ENCODE data around the gene TMEM42.
"Not testable (repeated sequence)": the region's sequence is repeated elsewhere in the genome, so short reads cannot be mapped to it uniquely, and the experiment has no call there.

The TMEM42 gene

DNA sequence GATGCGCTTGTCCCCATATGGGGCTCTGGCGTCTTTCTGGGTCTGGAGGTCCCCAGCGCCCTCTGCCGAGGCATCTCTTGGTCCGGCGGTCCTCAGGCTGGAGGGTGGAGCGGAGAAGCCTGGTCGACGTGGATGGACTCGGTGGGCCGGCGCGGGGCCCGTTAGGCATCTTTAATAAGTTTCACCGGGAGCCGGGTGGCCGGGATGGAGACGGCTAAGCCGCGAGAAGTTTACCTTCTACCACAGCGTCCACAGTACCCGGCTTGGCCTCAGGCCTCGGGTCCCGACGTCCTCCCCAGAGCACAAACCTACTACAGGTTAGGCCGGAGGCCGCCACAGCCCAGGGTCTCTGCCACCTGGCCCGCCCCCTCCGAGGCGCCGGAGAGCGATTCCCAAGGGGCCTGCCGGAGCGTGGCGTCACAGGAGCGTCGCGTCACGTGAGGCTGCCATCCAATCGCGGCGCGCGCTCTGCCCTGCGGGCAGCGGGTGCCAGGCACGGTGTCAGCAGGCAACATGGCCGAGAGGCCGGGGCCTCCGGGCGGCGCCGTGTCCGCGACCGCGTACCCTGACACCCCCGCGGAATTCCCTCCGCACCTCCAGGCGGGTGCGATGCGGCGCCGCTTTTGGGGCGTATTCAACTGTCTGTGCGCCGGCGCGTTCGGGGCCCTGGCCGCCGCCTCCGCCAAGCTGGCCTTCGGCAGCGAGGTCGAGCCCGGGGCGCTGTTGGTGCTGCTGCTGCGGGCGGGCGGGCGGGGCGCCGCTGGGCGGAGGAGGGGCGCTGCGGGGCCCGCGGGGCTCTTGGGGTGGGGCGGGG lies at the start of gene TMEM42:
TMEM42 (plus strand) TSS at position 501 of the 814 bp plus-strand sequence; CDS start at position 514, 13 bp downstream.
- ATAC-seq = peak; percentile 97 to 98

DNA sequence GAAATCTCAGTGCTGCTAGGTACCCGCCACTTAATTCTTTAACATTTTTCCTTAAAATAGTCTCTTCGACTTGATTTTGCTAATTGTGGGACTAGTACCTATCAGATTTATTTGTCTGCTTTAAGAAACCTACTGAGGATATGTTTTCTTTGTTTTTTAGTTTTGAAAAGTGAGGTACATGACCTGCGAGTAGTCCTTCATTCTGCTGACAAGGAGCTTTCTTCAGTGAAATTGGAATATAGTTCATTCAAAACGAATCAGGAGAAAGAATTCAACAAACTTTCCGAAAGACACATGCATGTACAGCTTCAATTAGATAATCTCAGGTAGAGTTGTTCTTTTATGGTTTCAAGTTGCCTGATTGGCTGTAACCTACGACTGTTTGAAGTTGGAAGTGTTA lies 47.0 kb upstream of the TMEM42 start:
- ATAC-seq = no peak

DNA sequence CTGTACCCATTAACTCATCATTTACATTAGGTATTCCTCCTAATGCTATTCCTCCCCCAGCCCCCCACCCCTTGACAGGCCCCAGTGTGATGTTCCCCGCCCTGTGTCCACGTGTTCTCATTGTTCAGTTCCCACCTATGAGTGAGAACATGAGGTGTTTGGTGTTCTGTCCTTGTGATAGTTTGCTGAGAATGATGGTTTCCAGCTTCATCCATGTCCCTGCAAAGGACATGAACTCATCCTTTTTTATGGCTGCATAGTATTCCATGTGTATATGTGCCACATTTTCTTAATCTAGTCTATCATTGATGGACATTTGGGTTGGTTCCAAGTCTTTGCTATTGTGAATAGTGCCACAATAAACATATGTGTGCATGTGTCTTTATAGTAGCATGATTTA lies 45.4 kb upstream of the TMEM42 start:
- ATAC-seq = not testable (repeated sequence)

DNA sequence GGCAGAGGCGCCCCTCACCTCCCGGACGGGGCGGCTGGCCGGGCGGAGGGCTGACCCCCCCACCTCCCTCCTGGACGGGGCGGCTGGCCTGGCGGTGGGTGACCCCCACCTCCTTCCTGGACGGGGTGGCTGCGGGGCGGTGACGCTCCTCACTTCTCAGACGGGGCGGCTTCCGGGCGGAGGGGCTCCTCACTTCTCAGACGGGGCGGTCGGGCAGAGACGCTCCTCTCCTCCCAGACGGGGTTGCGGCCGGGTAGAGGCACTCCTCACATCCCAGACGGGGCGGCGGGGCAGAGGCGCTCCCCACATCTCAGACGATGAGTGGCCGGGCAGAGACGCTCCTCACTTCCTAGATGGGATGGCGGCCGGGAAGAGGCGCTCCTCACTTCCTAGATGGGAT lies 40.5 kb upstream of the TMEM42 start:
- ATAC-seq = not testable (repeated sequence)

DNA sequence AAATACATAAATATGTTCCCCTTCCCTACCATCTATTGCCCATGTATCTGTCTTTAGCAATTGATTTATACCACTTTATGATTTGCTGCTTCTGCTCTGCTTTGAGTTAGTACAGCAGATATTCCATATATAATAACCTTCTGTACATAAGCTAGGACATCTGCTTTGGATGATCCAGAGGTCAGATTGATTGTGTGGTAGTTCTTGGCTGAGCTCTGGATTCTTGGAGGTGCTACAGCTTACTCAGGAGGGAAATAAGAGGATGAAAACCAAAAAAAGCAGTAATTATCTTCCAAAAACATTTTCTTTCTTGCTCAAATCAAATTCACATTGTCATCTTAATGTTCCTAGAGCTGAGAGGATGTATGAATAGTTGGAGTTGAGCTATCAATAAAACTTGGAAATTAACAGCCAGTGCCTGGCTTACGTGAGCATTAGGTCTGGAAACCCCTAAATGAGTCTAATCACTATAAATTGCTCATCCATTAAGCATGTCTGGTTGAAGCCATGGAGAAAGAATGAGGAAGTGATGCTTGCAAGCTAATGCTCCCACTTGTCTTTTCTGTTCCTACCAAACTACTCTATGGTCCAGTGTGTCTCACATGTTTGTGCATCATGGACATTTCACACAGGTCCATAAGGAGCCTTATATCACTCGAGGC lies 36.3 kb upstream of the TMEM42 start:
- ATAC-seq = no peak

DNA sequence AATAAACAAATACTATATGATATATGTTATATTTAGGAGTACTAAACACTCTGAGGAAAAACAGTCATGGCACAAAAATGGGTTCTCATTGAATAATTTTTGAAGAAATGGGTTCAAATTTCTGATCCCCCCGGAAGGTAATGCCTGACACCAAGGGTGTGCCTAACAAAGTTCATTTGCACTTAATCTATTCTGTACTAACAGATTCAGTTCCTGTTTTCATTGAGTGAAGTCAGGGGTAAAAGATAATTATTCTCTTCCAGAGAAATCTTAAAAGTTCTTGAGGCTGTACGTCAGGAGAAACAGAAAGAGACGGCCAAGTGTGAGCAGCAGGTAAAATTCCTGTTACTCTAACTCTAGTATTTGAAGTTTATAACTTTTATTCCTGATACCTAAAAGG lies 34.5 kb upstream of the TMEM42 start:
- no peak for ATAC-seq

DNA sequence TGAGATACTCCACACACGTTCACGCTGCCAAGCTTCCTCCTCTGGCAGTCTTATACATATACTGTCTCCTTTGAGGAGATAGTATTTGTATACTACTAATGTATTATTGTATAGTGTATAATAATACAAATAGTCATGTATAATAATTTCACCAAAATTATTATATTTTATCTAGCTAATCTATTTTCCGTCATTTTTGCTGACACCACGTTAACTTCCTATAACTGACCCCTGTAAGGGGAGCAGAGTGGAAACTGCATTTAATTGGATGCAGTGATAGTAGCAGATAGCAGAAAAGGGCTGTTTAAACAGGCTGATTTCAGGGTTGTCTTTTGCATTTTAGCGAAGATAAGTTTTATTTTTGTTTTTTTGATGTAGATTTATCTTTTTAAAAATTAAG lies 30.5 kb upstream of the TMEM42 start:
- no peak for ATAC-seq

DNA sequence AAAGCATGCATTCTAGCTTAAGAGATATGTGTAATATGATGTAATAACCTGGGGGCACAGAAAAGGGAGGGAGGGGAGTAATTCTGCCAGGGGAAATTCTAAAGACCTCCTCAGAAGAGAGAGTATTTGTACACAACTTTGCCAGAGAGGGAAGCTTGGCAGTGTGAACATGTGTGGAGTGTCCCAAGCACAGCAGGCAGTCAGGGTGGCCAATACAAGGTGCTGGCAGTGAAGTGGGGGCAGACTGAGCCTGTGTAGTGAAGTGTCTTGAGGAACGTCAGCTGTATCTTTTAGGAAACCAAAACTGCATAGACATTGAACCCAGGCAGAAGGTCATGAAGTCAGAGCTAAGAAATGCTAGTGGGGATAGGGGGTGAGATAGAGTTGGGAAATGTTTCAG lies 29.7 kb upstream of the TMEM42 start:
- no peak for ATAC-seq

DNA sequence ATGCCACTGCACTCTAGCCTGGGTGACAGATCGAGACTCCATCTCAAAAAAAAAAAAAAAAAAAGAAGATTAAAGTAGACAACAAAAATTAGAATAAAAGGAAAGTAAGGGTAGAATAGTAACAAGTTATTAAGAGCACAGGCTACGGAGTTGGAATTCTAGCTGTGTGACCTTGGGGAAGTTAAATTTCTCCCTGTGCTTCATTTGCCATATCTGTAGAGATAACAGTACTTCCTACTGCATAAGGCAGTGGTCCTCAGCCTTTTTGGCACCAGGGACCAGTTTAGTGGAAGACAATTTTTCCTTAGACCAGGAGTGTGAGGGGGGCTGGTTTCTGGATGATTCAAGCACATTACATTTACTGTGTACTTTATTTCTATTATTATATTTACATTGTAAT lies 28.7 kb upstream of the TMEM42 start:
- no peak for ATAC-seq

DNA sequence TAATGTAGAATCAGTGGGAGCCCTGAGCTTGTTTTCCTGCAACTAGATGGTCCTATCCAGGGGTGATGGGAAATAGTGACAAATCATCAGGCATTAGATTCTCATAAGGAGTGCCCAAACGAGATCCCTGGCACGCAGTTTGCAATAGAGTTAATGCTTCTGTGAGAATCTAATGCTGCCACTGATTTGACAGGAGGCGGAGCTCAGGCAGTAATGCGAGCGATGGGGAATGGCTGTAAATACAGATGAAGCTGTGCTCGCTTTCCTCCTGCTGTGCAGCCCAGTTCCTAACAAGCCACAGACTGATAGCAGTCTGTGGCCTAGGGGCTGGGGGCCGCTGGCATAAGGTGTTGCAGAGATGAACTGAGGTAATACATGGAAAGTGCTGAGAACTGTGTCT lies 28.3 kb upstream of the TMEM42 start:
- no peak for ATAC-seq

DNA sequence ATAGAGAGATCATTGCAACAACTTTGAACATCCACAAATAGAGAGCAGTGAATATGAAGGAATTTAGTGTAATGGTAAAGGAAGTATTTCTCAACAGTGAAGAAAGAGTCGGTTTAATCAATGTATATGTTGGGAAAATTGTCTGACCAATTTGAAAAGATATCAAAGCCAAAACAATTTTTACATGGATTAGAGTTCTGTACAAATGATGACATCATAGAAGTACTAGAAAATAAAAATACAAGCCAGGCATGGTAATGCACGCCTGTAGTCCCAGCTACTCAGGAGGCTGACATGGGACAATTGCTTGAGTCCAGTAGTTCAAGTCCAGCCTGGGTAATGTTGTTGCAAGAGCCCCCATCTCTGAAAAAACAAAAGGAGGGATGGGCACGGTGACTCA lies 26.0 kb upstream of the TMEM42 start:
- ATAC-seq = no peak

DNA sequence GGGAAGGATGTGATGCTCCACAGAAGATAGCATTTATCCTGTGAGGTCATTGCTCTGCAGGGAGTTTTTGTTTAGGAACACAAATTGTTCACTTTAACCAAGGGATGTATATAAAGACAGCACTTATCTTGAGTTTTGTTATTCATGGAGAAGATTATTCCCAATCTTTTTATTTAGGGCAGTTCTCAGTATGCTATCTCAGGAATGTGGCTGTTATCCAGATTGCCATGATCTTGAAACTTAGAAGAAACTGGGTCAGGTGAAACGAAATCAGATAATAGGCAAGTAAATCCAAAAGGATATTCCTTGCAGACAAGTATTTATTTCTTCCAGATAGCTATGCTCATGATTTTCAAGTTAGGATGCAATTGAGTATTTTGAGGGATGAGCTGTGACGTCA lies 19.3 kb upstream of the TMEM42 start:
- ATAC-seq = no peak

DNA sequence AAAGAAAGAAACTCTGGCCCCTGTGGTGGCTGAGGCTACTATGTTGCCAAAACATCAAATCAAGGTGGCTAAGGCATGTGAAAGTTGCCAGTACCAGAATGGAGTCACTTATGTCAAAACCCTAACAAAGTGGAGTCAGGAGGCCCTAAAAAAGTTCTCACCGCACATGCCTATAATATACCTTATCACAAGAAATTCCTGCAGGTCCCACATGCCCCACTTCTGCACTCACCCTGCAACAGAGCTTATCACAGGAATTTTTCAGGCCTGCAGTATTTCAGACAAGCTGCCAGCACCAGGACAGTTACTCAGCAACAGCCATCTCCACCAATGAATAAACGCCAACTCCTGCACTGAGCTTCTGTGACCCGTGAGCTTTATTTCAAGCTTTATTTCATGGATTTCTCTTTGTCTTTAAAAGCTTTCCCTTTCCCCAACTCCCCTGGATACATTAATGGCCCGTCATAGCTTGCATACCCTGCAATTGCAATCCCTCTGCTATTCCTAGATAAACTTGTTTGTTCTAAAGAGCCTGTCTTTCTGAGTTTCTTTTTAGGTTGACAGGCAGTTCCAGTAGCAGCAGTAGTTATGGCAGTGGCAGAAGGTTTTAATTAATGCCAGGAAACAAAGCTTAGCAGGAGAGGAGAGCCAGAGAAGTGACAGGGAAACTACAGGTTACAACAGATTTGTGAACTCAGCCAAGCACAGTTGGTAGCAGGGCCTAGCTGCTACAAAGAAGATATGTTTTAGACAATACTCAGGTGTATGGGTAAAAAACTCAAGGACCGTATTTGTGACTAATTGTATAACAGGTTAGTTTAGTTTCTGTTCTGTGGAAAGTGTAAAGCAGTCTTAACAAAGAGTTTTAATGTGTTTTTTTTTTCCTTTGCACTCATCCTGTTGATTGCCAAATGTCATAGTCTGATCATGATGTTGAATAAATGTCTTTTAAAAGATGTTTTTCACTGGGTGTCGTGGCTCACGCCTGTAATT lies 15.9 kb upstream of the TMEM42 start:
- ATAC-seq = no peak

DNA sequence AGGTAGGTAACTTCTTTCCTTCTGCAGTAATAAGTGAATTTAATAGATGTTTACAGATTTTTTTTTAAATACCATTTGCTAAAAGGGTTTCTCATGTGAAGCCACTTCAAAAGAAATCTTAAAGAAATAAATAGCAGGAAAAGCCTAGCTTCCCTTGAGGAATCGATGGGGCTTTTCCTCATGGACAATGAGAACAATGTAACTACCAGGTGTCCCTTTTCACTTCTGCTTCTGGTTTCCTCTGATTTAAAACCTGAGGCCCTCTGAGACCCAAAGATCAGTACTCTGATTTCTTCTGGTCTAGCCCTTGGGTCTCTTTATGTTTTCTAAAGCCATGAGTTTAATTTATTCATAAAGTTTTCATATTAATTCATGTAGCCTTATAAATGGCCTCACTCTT lies 13.1 kb upstream of the TMEM42 start:
- no peak for ATAC-seq

DNA sequence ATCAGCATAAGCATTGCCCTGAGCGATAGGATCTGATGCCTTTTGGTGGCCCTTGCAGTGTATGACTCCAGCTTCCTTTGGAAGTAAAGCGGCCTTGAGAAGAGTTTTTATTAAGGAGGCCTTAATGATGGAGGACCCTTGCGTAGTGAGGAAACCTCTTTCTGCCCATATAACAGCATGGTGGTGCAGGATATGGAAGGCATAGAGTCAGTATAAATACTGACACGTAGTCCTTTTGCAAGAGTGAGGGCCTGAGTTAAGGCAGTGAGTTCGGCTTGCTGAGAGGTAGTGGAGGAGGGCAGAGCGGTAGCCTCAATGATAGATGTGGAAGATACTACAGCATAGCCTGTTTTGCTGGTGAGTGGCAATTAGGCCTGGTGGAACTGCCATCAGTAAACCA lies 5.0 kb upstream of the TMEM42 start:
- ATAC-seq = not testable (repeated sequence)

DNA sequence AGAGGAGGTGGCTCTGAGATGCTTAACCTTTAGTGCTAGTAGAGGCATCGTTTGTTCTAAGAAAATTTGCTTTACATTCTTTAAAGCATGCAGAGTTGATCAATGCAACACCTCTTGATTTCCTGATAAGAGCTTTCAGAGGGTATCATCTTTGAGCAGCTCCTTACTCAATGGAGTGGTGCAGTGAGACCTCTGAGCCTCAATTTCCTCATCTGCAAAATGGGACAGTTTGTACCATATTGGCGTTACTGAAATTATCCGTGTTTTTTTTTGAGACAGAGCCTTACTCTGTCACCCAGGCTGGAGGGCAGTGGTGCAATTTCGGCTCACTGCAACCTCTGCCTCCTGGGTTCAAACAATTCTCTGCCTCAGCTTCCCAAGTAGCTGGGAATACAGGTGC lies 1.6 kb upstream of the TMEM42 start:
- ATAC-seq = no peak

DNA sequence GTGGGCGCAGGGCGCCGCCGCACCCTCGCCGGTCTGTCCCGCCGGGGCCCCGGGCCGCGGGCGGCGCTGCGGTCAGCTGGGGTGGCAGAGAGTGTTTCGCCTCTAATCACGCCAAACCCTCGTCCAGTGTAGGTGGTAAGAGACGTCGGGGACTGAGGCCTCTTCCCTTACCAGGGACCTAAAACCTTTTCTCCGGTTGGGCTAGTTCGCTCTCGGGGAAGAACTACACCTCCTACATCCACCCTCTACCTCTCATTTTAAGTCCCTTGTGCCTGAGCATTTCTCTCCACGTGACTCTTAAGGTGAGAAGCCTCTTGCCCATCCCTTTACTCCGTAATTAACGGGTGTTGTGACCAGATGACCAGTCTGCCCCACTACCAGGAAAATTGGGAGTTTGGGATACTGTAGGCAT lies 520 bp downstream of the TMEM42 start:
- peak in 1 of 2 donors; percentile 18 for ATAC-seq

DNA sequence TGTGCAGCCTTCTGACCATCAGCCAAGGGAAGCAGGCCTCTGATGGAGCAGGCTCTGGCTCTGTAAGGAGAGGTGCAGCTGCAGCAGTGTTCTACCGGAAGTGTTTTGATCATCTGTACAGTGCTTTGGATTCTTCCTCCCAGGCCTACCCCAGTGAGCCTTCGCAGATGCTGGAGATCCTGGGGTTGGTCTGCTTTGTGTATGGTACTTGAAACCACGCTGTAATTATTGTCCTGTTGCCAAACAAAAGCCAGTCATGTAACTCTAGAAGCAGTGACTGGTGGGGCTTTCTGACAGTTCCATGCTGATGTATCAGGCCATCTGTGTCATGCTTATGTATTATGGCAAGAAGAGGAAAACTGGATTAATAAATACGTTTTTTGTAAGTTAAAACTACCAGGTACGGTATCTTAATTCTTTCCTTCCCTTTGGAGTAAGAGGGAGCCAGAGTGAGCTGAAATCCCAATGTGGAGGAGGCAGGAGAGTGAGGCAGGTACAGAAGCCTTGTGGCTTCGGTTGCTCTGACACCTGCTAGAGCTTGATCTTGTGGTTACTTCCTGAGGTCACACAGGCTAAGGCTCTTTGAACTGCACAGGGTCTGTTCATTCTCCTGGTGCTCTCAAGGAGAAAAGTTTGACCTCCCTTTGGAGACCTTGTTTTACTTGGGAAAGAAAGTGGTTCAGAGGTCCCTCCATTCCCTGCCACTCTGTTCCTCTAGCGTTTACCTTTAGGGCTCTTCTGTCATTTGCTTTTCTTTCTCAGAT lies 3.7 kb downstream of the TMEM42 start:
- no peak for ATAC-seq

DNA sequence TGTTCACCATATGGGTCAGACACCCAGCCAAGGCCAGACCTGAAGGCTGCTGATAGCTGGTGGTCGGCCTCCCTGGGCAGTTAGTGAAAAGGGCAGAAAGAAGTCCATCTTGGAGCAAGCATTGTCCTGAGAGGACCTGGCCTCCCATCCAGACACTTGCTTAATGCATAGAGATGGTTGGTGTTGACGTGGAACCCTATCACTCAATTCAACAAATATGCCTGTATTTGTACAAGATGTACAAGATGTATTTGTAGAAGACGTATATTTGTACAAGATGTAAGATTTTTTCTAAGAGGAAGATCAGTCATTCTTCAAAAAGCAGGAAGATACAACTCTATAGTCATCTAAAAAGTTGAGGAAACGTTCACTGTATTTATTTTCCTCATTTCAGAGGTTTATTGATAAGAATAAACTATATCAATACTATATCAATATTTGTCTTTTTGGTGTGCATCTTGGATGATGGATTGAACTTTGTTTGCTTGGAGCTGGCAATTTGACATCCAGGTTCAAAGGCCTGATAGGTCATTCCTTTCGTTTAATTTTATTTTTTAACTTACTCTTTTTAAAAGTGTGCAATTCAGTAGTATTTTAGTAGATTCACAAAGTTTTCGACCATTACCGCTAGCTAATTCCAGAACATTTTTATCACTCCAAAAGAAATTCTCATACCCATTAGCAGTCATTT lies 5.9 kb downstream of the TMEM42 start:
- no peak for ATAC-seq

DNA sequence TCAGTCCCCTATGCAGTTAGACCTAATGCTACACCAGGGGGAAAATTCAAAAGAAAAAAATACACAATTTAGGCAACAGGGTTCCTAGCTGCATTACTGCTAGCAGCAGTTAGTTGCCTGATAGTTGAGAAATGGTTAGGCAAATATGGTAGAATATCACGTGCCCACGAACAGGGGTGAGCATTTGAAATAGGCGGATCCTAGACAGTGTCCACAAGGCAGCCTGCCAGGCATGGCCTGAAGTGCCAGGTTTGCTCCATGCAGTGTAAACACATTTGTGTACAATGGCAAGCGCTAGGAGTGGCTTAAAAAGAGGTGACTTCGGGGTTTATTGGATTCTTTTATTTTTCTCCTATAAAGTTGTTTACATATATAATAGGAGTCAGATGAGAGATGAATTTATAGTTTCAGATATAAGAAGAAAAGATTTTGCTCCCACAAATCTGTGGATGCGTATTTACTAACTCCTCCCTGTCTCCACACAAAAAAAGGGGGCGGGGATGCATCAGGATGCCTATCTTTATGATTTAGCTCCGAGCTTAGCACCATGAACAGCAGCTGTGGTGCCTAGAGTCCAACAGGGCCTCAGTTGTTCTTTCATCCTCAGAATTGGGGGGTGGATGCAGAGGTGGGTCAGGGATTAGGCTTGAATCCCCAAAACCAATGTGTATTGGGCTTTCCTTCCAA lies 8.8 kb downstream of the TMEM42 start:
- no peak for ATAC-seq

DNA sequence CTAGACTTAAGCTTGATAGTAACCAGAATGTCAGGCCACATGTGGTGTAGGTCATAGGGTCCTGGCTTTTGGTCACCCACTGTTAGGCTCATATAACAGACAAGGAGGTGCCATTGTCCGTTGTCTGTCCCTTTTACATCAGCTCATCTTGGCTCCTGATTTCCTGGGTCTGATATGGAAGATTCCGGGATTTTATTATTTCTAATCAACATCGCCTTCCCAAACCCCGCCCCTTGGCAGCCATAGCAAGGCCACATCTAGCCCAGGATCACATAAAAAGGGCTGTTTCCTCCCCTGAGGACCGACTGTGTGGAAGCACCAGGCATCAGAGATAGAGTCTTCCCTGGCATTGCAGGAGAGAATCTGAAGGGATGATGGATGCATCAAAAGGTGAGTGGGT lies 12.6 kb downstream of the TMEM42 start, which contains the start of gene TGM4:
TGM4 (plus strand) TSS at position 301 of the 400 bp plus-strand sequence; CDS start at position 372, 71 bp downstream.
- no peak for ATAC-seq

Measured in activated CD4-positive, CD25-positive, alpha-beta regulatory T cell treated with anti-CD3 and anti-CD28 coated beads, Interleukin-2, amount 50 U/mL, for 24 hours (primary cell).